Hepatocyte (in vitro differentiated cells): ENCODE data around the gene ING5. TPM values are rescaled to one million over a fixed set of nuclear protein-coding genes. Genes with fewer than 3 reads are reported as not detected.
A peak's percentile ranks its signal among the peaks of the same experiment; 100 is the strongest.

Experiments
- DNase-seq: peaks from one replicate; pipeline ENCODE4 v3.0.0-alpha.2; 2016; ENCODE audit warnings: low spot score
- H2AFZ ChIP-seq: fragments of 200-600 bp; sonication (generic); 2 replicates; pipeline ENCODE4 v1.6.0; 2016; ENCODE audit warnings: antibody characterized with exemption, mild to moderate bottlenecking
- H3K27ac ChIP-seq: fragments of 200-600 bp; sonication (generic); 2 replicates; pipeline ENCODE4 v1.5.1; 2016; ENCODE audit warnings: mild to moderate bottlenecking
- H3K27me3 ChIP-seq: fragments of 200-600 bp; sonication (generic); 2 replicates; pipeline ENCODE4 v1.6.1; 2016
- H3K36me3 ChIP-seq: fragments of 200-600 bp; sonication (generic); replicated peaks from 2 replicates; pipeline ENCODE4 v1.5.1; 2016; ENCODE audit warnings: low read depth; ENCODE audit not compliant: insufficient read depth
- H3K4me1 ChIP-seq: fragments of 200-600 bp; sonication (generic); 2 replicates; pipeline ENCODE4 v1.5.1; 2016; ENCODE audit warnings: mild to moderate bottlenecking, moderate library complexity; ENCODE audit not compliant: insufficient read depth
- H3K4me2 ChIP-seq: fragments of 200-600 bp; sonication (generic); 2 replicates; pipeline ENCODE4 v1.6.0; 2016
- H3K4me3 ChIP-seq: fragments of 200-600 bp; sonication (generic); 2 replicates; pipeline ENCODE4 v1.5.1; 2016; ENCODE audit warnings: mild to moderate bottlenecking
- H3K79me2 ChIP-seq: fragments of 200-600 bp; sonication (generic); 2 replicates; pipeline ENCODE4 v1.6.0; 2017; ENCODE audit warnings: mild to moderate bottlenecking
- H3K9me2 ChIP-seq: fragments of 200-600 bp; sonication (generic); replicated peaks from 2 replicates; pipeline ENCODE4 v1.6.0; 2017; ENCODE audit warnings: mild to moderate bottlenecking; ENCODE audit not compliant: insufficient read depth
- H3K9me3 ChIP-seq: fragments of 200-600 bp; sonication (generic); 2 replicates; pipeline ENCODE4 v1.5.1; 2016; ENCODE audit warnings: low read depth, mild to moderate bottlenecking
- H4K20me1 ChIP-seq: fragments of 200-600 bp; sonication (generic); 2 replicates; pipeline ENCODE4 v1.6.0; 2016; ENCODE audit warnings: mild to moderate bottlenecking; ENCODE audit not compliant: insufficient read depth, poor library complexity, severe bottlenecking
- CTCF ChIP-seq: fragments of 200-600 bp; sonication (generic); IDR thresholded peaks from 2 replicates; pipeline ENCODE4 v1.5.1; 2016; ENCODE audit warnings: antibody characterized with exemption, mild to moderate bottlenecking; ENCODE audit not compliant: poor library complexity
- EZH2 ChIP-seq: fragments of 200-600 bp; sonication (generic); IDR thresholded peaks from 2 replicates; pipeline ENCODE4 v1.6.1; 2016; ENCODE audit warnings: antibody characterized with exemption, mild to moderate bottlenecking, borderline replicate concordance
- EZH2phosphoT487 ChIP-seq: fragments of 200-600 bp; sonication (generic); IDR thresholded peaks from one replicate; pipeline ENCODE4 v1.6.1; 2018; ENCODE audit warnings: antibody characterized with exemption, mild to moderate bottlenecking, low read depth, moderate library complexity; ENCODE audit not compliant: unreplicated experiment, severe bottlenecking
- WGBS: methylation state at CpG from one replicate; pipeline ENCODE4 v1.1.6; 2016; ENCODE audit warnings: low lambda C conversion rate; ENCODE audit errors: missing lambda C conversion rate; 5-methylcytosine and 5-hydroxymethylcytosine counted together
- polyA plus RNA-seq: library from polyadenylated mRNA; unstranded; fragments of >200 nt; fragmentation: Nextera tagmentation; extraction: Ambion mirVana; gene quantifications from 2 replicates; pipeline ENCODE4 v1.2.1, GENCODE V29; 2016
- total RNA-seq: library from RNA; depleted of rRNA; stranded (reverse); fragments of >200 nt; gene quantifications from 2 replicates; pipeline ENCODE4 v1.2.3, GENCODE V29; 2014

The ING5 gene
- total and polyA plus RNA-seq, 2 experiments from 2014 or later: 27.6 to 33.4 TPM

- Histone ChIP-seq H3K79me2 (no peaks in the 10 kb centered on the region), H3K4me3 (no peak overlapping the region), H3K4me2 (no peak overlapping the region), H4K20me1 (no peaks in the 10 kb centered on the region), H3K27ac (no peak overlapping the region), H3K36me3 (no peaks in the 10 kb centered on the region), H3K9me3 (no peaks in the 10 kb centered on the region), H3K9me2 (no peaks in the 10 kb centered on the region), H3K4me1 (no peaks in the 10 kb centered on the region), H3K27me3 (no peaks in the 10 kb centered on the region), H2AFZ (no peak overlapping the region)
- TF ChIP-seq EZH2phosphoT487 (no peak), CTCF (no peak), EZH2 (no peak)
- 85% methylated on average over 12 of the region's 15 CpGs for WGBS
- no peak for DNase-seq
Measured at GRCh38 chr2:241657786-241658254, 44.0 kb upstream of the ING5 start.

GRCh38 chr2:241658296-241658695, 43.5 kb upstream of the ING5 start:
- H2AFZ ChIP-seq: no peak overlapping the region
- no peak overlapping the region for H3K4me2 ChIP-seq
- H3K27me3 ChIP-seq: no peaks in the 10 kb centered on the region
- no peaks in the 10 kb centered on the region for H3K9me2 ChIP-seq
- no peak overlapping the region for H3K27ac ChIP-seq
- no peak for DNase-seq
- no peak for TF ChIP-seq CTCF
- TF ChIP-seq EZH2: no peak
- TF ChIP-seq EZH2phosphoT487: no peak
- no peaks in the 10 kb centered on the region for H3K36me3 ChIP-seq
- WGBS: 80% methylated on average over 4 of the region's 5 CpGs
- no peaks in the 10 kb centered on the region for H4K20me1 ChIP-seq
- H3K79me2 ChIP-seq: no peaks in the 10 kb centered on the region
- no peaks in the 10 kb centered on the region for H3K4me1 ChIP-seq
- H3K9me3 ChIP-seq: no peaks in the 10 kb centered on the region
- H3K4me3 ChIP-seq: no peak overlapping the region

GRCh38 chr2:241659150-241659739, 42.6 kb upstream of the ING5 start:
- Histone ChIP-seq H4K20me1 (no peaks in the 10 kb centered on the region), H3K79me2 (no peaks in the 10 kb centered on the region), H2AFZ (no peak overlapping the region), H3K4me3 (no peak overlapping the region), H3K27me3 (no peaks in the 10 kb centered on the region), H3K9me3 (no peaks in the 10 kb centered on the region), H3K36me3 (no peaks in the 10 kb centered on the region), H3K4me2 (no peak overlapping the region), H3K9me2 (no peaks in the 10 kb centered on the region), H3K4me1 (no peaks in the 10 kb centered on the region), H3K27ac (no peak overlapping the region)
- TF ChIP-seq EZH2: no peak
- peak; percentile 69 for TF ChIP-seq CTCF
- WGBS: 65% methylated on average over 26 of the region's 26 CpGs
- DNase-seq: peak; percentile 74
